ENCODE measurements around the gene RNF111. TPM values are rescaled to one million over a fixed set of nuclear protein-coding genes. Genes with fewer than 3 reads are reported as not detected.
A peak's percentile ranks its signal among the peaks of the same experiment; 100 is the strongest.

The RNF111 gene
- total RNA-seq, 1 experiment from 2014 or later = 61.0 TPM

DNA sequence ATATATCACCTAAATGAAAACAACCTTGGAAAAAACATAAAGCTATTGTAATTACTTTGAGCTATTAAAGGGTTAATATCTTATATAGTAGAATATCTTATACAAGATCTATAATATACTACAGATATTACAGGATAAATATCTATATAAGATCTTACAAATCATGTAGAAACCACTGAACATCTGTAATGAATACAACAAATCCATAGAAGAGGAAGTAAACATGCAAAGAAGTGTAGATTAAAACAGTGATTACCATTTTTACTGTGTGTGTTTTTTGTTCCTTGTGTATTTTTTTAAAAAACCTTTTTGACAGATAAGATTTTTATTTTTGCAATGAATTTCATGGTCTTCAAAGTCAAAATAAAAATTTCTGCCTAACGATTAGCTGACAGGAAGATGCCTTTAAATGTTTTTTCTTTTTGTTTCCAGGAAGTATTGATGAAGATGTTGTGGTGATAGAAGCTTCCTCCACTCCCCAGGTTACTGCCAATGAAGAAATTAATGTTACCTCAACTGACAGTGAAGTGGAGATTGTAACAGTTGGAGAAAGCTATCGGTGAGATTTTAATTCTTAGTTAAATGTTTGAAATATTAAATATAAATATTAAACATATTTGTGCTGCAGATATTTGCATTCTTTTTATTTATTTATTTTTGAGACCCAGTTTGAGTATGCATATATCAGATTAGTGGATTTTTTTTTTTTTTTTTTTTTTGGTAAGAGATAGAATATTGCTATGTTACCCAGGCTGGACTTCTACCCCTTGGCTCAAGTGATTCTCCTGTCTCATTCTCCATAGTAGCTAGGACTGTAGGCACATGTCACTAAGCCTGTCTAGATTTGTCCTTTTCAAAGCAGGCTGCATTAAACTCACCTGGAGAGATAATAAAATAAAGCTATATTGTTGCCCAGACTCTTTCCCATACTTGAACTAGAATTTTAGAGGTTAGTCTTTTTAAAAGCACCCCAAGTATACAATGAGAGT is 64.7 kb downstream of the RNF111 start:
- no peak overlapping the region for H2AFZ ChIP-seq (ENCODE audit: low read length)
- H3K9me3 ChIP-seq (ENCODE audit: low read length) = no peaks in the 10 kb centered on the region
- no peak overlapping the region for H3K9ac ChIP-seq (ENCODE audit: low read length)
- peaks cover 73% of the 10 kb centered on the region for H3K79me2 ChIP-seq (ENCODE audit: low read length)
- DNase-seq = no peak
- H3K36me3 ChIP-seq (ENCODE audit: insufficient read depth, low read length) = peaks cover 29% of the 10 kb centered on the region; the same call in 1 of the 2 replicates
- H4K20me1 ChIP-seq (ENCODE audit: insufficient read depth, low read depth, low read length) = no peaks in the 10 kb centered on the region
- peaks cover 15% of the 10 kb centered on the region for H3K4me1 ChIP-seq (ENCODE audit: low read length)
- peak overlapping the region; percentile 13; the same call in 1 of the 2 replicates for H3K27ac ChIP-seq (ENCODE audit: low read length)
- no peaks in the 10 kb centered on the region for H3K9me2 ChIP-seq (replicated peaks; ENCODE audit: insufficient read depth, low read length)
- no peaks in the 10 kb centered on the region for H3K27me3 ChIP-seq (ENCODE audit: low read length)
- no peak overlapping the region for H3K4me2 ChIP-seq (ENCODE audit: low read depth, low read length, poor library complexity, severe bottlenecking)
- H3K4me3 ChIP-seq (ENCODE audit: low read length) = no peak overlapping the region

DNA sequence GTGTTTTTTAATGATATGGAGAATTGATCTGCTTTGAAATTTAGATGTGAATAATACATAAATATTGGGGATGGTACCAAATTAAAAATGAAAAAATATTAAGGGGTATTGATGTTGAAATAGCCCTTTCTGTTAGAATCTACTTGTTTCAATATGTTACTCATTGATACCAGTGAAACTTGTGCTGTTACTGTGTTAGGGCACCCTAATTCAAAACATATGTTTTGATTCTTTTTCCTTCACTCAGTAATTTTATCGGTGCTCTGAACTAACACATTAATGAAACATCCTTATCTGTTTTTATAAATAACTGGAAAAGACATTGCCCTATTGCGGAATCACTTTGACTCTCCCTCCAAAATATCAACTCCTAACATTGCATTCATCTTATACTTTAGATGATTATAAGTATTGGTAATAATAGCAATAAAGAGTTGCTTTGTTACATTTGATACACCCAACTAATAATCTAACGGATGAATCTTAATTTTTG is 65.5 kb downstream of the RNF111 start:
- no peak overlapping the region for H3K9ac ChIP-seq (ENCODE audit: low read length)
- H2AFZ ChIP-seq (ENCODE audit: low read length) = no peak overlapping the region
- peaks cover 18% of the 10 kb centered on the region for H3K4me1 ChIP-seq (ENCODE audit: low read length)
- H3K27ac ChIP-seq (ENCODE audit: low read length) = no peak overlapping the region
- no peaks in the 10 kb centered on the region for H3K9me2 ChIP-seq (replicated peaks; ENCODE audit: insufficient read depth, low read length)
- peaks cover 73% of the 10 kb centered on the region for H3K79me2 ChIP-seq (ENCODE audit: low read length)
- no peaks in the 10 kb centered on the region for H3K27me3 ChIP-seq (ENCODE audit: low read length)
- no peaks in the 10 kb centered on the region for H3K9me3 ChIP-seq (ENCODE audit: low read length)
- H3K4me2 ChIP-seq (ENCODE audit: low read depth, low read length, poor library complexity, severe bottlenecking) = no peak overlapping the region
- H4K20me1 ChIP-seq (ENCODE audit: insufficient read depth, low read depth, low read length) = no peaks in the 10 kb centered on the region
- H3K4me3 ChIP-seq (ENCODE audit: low read length) = no peak overlapping the region
- no peak for DNase-seq
- H3K36me3 ChIP-seq (ENCODE audit: insufficient read depth, low read length) = peaks cover 36% of the 10 kb centered on the region

DNA sequence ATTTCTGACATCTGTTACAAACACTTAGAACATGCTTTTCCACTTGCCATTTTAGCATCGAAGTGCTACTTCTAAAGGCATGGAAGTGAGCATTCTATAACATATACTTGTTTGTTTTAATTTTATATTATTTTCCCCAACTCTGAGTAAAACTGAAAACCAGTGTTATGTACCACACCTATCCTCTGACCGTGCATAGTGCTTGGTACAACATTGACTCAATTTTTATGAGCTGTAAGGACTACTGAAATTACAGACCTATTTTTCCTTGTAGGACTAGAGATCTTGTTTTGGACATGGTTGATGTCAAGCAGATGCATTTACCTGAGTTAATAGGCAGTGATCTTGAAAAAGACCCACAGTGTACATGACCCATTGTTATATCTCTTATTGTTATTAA is 66.0 kb downstream of the RNF111 start:
- H3K4me1 ChIP-seq (ENCODE audit: low read length) = peaks cover 22% of the 10 kb centered on the region
- no peaks in the 10 kb centered on the region for H3K27me3 ChIP-seq (ENCODE audit: low read length)
- no peak overlapping the region for H3K4me3 ChIP-seq (ENCODE audit: low read length)
- H3K79me2 ChIP-seq (ENCODE audit: low read length) = peaks cover 71% of the 10 kb centered on the region
- H3K9ac ChIP-seq (ENCODE audit: low read length) = no peak overlapping the region
- H3K4me2 ChIP-seq (ENCODE audit: low read depth, low read length, poor library complexity, severe bottlenecking) = no peak overlapping the region
- no peak overlapping the region for H2AFZ ChIP-seq (ENCODE audit: low read length)
- no peaks in the 10 kb centered on the region for H3K9me2 ChIP-seq (replicated peaks; ENCODE audit: insufficient read depth, low read length)
- peaks cover 41% of the 10 kb centered on the region for H3K36me3 ChIP-seq (ENCODE audit: insufficient read depth, low read length)
- DNase-seq = no peak
- no peaks in the 10 kb centered on the region for H3K9me3 ChIP-seq (ENCODE audit: low read length)
- H4K20me1 ChIP-seq (ENCODE audit: insufficient read depth, low read depth, low read length) = no peaks in the 10 kb centered on the region
- H3K27ac ChIP-seq (ENCODE audit: low read length) = no peak overlapping the region

DNA sequence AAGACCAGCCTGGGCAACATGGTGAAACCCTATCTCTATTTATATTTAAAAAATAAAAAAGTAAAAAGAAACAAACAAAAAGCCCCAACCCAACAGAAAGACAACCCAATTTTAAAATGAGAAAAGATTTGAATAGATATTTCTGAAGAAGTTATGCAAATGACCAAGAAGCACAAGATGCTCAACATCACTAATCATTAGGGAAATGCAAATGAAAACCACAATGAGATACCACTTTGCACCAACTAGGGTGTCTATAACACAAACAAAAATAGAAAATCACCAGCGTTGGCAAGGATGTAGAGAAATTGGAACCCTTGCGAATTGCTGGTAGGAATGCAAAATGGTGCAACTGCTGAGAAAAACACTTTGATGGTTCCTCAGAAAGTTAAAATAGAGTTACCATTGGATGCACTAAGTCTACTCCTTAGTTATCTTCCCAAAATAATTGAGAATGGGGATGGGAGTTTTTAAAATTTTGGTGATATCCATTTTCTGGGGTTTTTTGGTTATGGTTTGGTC is 71.7 kb downstream of the RNF111 start:
- peak; percentile 60 for DNase-seq
- no peaks in the 10 kb centered on the region for H3K9me3 ChIP-seq (ENCODE audit: low read length)

DNA sequence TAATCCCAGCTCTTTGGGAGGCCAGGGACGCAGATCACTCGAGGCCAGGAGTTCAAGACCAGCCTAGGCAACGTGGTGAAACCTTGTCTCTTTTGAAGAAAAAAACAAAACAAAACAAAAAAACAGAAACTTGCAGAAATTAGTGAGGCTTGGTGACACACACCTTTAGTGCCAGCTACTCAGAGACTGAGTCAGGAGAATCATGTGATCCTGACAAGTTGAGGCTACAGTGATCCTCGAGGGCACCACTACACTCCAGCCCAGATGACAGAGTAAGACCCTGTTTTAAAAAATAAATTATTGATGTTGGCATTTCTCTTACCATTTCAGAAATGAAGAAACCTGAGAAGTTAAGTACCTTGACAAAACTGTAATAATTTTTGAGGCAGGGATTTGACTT is 72.9 kb downstream of the RNF111 start:
- DNase-seq = no peak
- peaks cover 61% of the 10 kb centered on the region for H3K36me3 ChIP-seq (ENCODE audit: insufficient read depth, low read length)
- H3K4me3 ChIP-seq (ENCODE audit: low read length) = no peak overlapping the region
- H3K79me2 ChIP-seq (ENCODE audit: low read length) = peaks cover 51% of the 10 kb centered on the region
- H3K4me1 ChIP-seq (ENCODE audit: low read length) = peaks cover 47% of the 10 kb centered on the region
- no peak overlapping the region for H3K9ac ChIP-seq (ENCODE audit: low read length)
- no peaks in the 10 kb centered on the region for H3K9me2 ChIP-seq (replicated peaks; ENCODE audit: insufficient read depth, low read length)
- no peak overlapping the region for H3K27ac ChIP-seq (ENCODE audit: low read length)
- H3K9me3 ChIP-seq (ENCODE audit: low read length) = no peaks in the 10 kb centered on the region
- H4K20me1 ChIP-seq (ENCODE audit: insufficient read depth, low read depth, low read length) = no peaks in the 10 kb centered on the region
- H3K27me3 ChIP-seq (ENCODE audit: low read length) = no peaks in the 10 kb centered on the region
- no peak overlapping the region for H3K4me2 ChIP-seq (ENCODE audit: low read depth, low read length, poor library complexity, severe bottlenecking)
- no peak overlapping the region for H2AFZ ChIP-seq (ENCODE audit: low read length)

More for the DNA sequence above, 71.7 kb downstream of the RNF111 start:
- no peaks in the 10 kb centered on the region for H3K9me2 ChIP-seq (replicated peaks; ENCODE audit: insufficient read depth, low read length)
- H4K20me1 ChIP-seq (ENCODE audit: insufficient read depth, low read depth, low read length) = no peaks in the 10 kb centered on the region
- H3K27ac ChIP-seq (ENCODE audit: low read length) = peak overlapping the region; percentile 51
- no peaks in the 10 kb centered on the region for H3K27me3 ChIP-seq (ENCODE audit: low read length)
- H3K79me2 ChIP-seq (ENCODE audit: low read length) = peaks cover 58% of the 10 kb centered on the region
- no peak overlapping the region for H3K4me3 ChIP-seq (ENCODE audit: low read length)
- H3K4me2 ChIP-seq (ENCODE audit: low read depth, low read length, poor library complexity, severe bottlenecking) = no peak overlapping the region
- peaks cover 47% of the 10 kb centered on the region for H3K4me1 ChIP-seq (ENCODE audit: low read length)
- H3K36me3 ChIP-seq (ENCODE audit: insufficient read depth, low read length) = peaks cover 64% of the 10 kb centered on the region
- no peak overlapping the region for H2AFZ ChIP-seq (ENCODE audit: low read length)
- H3K9ac ChIP-seq (ENCODE audit: low read length) = no peak overlapping the region

DNA sequence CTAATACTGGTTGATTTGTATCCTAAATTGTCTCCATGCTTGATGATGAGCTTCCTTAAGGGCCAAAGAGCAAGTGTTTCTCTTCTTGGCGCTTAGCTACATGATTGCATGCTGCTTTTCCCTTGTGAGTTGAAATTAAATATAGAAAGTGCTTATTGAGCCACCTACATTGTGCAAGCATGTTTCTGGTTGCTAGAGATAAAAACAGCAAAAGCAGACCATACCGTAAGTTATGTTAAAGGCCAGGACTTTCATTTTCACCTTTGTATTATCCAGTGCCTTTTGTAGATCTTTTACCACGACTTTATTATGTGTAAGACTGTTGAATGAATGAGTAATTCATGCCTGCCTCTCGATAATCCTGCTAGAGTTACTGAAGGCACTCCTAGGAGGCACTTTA is 75.6 kb downstream of the RNF111 start:
- Histone ChIP-seq H3K36me3 (ENCODE audit: insufficient read depth, low read length) (peaks cover 51% of the 10 kb centered on the region), H3K27me3 (ENCODE audit: low read length) (no peaks in the 10 kb centered on the region), H3K4me1 (ENCODE audit: low read length) (peaks cover 44% of the 10 kb centered on the region), H3K9me2 (replicated peaks; ENCODE audit: insufficient read depth, low read length) (no peaks in the 10 kb centered on the region), H3K4me2 (ENCODE audit: low read depth, low read length, poor library complexity, severe bottlenecking) (peak overlapping the region; percentile 49), H3K27ac (ENCODE audit: low read length) (peak overlapping the region; percentile 53), H3K4me3 (ENCODE audit: low read length) (peak overlapping the region; percentile 1), H3K9ac (ENCODE audit: low read length) (peak overlapping the region; percentile 10; the same call in 1 of the 2 replicates), H2AFZ (ENCODE audit: low read length) (no peak overlapping the region), H3K9me3 (ENCODE audit: low read length) (no peaks in the 10 kb centered on the region), H3K79me2 (ENCODE audit: low read length) (peaks cover 38% of the 10 kb centered on the region), H4K20me1 (ENCODE audit: insufficient read depth, low read depth, low read length) (no peaks in the 10 kb centered on the region)
- DNase-seq = no peak

DNA sequence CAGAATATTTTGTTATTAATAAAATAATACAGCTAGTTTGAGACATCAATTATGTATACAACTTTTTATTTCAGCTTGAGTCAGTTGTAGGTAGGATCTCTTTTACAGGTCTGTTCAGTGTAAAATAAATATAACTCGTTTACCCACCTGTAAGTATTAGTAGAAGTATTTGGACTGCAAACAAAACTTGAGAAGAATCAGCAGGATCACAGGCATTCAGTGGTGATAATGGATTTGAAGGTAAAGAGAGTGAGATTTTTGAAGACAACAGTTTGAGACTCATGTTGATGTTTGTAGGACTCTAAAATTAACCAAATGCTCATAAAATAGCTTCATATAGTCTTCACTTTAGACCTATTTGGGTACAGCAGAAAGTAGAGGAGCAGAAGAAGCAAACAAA is 82.0 kb downstream of the RNF111 start:
- Histone ChIP-seq H3K9ac (ENCODE audit: low read length) (no peak overlapping the region), H3K27ac (ENCODE audit: low read length) (no peak overlapping the region), H2AFZ (ENCODE audit: low read length) (no peak overlapping the region), H3K36me3 (ENCODE audit: insufficient read depth, low read length) (peaks cover 21% of the 10 kb centered on the region), H3K4me1 (ENCODE audit: low read length) (no peaks in the 10 kb centered on the region), H3K9me2 (replicated peaks; ENCODE audit: insufficient read depth, low read length) (no peaks in the 10 kb centered on the region), H3K9me3 (ENCODE audit: low read length) (no peaks in the 10 kb centered on the region), H3K27me3 (ENCODE audit: low read length) (no peaks in the 10 kb centered on the region), H3K4me2 (ENCODE audit: low read depth, low read length, poor library complexity, severe bottlenecking) (no peak overlapping the region), H3K79me2 (ENCODE audit: low read length) (0 out of 2 replicates have a peak, but pooled peaks cover 5% of the 10 kb centered on the region), H4K20me1 (ENCODE audit: insufficient read depth, low read depth, low read length) (no peaks in the 10 kb centered on the region), H3K4me3 (ENCODE audit: low read length) (no peak overlapping the region)
- DNase-seq = no peak

DNA sequence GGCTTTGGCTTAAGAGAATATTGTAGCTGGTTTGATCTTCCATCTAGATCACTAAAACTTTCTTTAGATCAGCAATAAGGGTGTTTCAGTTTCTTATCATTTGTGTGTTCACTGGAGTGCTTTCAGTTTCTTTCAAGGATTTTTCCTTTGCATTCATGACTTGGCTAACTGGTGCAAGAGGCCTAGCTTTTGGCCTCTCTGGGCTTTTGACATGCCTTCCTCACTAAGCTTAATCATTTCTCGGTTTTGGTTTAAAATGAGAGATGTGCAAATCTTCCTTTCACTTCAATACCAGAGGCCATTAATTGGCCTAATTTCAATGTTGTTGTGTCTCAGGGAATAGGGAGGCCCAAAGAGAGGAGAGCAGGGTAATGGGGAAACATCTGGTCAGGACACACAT is 87.1 kb downstream of the RNF111 start:
- Histone ChIP-seq H2AFZ (ENCODE audit: low read length) (no peak overlapping the region), H3K9ac (ENCODE audit: low read length) (no peak overlapping the region), H3K9me3 (ENCODE audit: low read length) (no peaks in the 10 kb centered on the region), H3K27ac (ENCODE audit: low read length) (no peak overlapping the region), H3K79me2 (ENCODE audit: low read length) (peaks cover 15% of the 10 kb centered on the region), H3K4me2 (ENCODE audit: low read depth, low read length, poor library complexity, severe bottlenecking) (no peak overlapping the region), H3K27me3 (ENCODE audit: low read length) (no peaks in the 10 kb centered on the region), H4K20me1 (ENCODE audit: insufficient read depth, low read depth, low read length) (no peaks in the 10 kb centered on the region), H3K36me3 (ENCODE audit: insufficient read depth, low read length) (peaks cover 31% of the 10 kb centered on the region), H3K4me3 (ENCODE audit: low read length) (no peak overlapping the region), H3K9me2 (replicated peaks; ENCODE audit: insufficient read depth, low read length) (no peaks in the 10 kb centered on the region), H3K4me1 (ENCODE audit: low read length) (no peaks in the 10 kb centered on the region)
- no peak for DNase-seq
